HEK293 (cell line): ENCODE results near the gene LAG3.

ENCODE experiments used
- CTCF ChIA-PET: fragments of 350-600 bp; formaldehyde crosslinking; extraction: SDS; loops from one replicate; lab custom pipeline; 2021; ENCODE audit warnings: antibody characterized with exemption; lab: Yijun Ruan, JAX
- POLR2A ChIA-PET: fragments of 300-600 bp; formaldehyde crosslinking; extraction: SDS; loops from one replicate; lab custom pipeline; 2020; ENCODE audit warnings: antibody characterized with exemption, inconsistent platforms; lab: Yijun Ruan, JAX
- H3K27ac ChIP-seq: fragments of 200-500 bp; sonication (Bioruptor generic); 2 replicates; pipeline ENCODE4 v1.5.1; 2014; ENCODE audit warnings: low read depth, low read length, control low read depth, inconsistent platforms; ENCODE audit errors: extremely low read depth
- H3K36me3 ChIP-seq, 2 experiments: fragments of 200-500 bp in 1 of 2; sonication (Bioruptor generic) in 1 of 2; 1 replicate in 1 of 2; 2 replicates in 1 of 2; pipeline ENCODE4 v1.5.1; 2014 to 2017; ENCODE audit warnings: inconsistent platforms in 2 of 2, low read length in 2 of 2; ENCODE audit not compliant: control insufficient read depth in 2 of 2, insufficient read depth in 1 of 2
- H3K4me1 ChIP-seq: fragments of 200-500 bp; sonication (Bioruptor generic); 2 replicates; pipeline ENCODE4 v1.5.1; 2014; ENCODE audit warnings: mild to moderate bottlenecking, low read length, inconsistent platforms; ENCODE audit not compliant: control insufficient read depth, insufficient read depth
- H3K4me3 ChIP-seq: 2 replicates; pipeline ENCODE4 v1.5.1; 2011; ENCODE audit warnings: low read depth, mild to moderate bottlenecking, control low read depth, low read length, moderate library complexity
- H3K9me3 ChIP-seq: fragments of 200-500 bp; sonication (Bioruptor generic); 2 replicates; pipeline ENCODE4 v1.5.1; 2014; ENCODE audit warnings: low read depth, low read length, inconsistent platforms; ENCODE audit not compliant: control insufficient read depth, insufficient read depth
- GLI2 ChIP-seq: fragments of 450-650 bp; formaldehyde crosslinking; IDR thresholded peaks from 2 replicates; pipeline ENCODE4; 2017; ENCODE audit warnings: missing biosample characterization, missing genetic modification characterization, low read depth, borderline replicate concordance
- HOXC10 ChIP-seq: sonication (generic); formaldehyde crosslinking; IDR thresholded peaks from 2 replicates; pipeline ENCODE4 v1.8.1; 2023; ENCODE audit warnings: mild to moderate bottlenecking, missing genetic modification reagents
- HOXD13 ChIP-seq: sonication (generic); formaldehyde crosslinking; IDR thresholded peaks from 2 replicates; pipeline ENCODE4 v1.8.0; 2022; ENCODE audit warnings: missing genetic modification reagents, borderline replicate concordance
- KLF7 ChIP-seq: fragments of 450-650 bp; formaldehyde crosslinking; IDR thresholded peaks from 2 replicates; pipeline ENCODE4 v1.5.1; 2016; ENCODE audit warnings: missing biosample characterization, missing genetic modification characterization, borderline replicate concordance
- OSR2 ChIP-seq: fragments of 450-650 bp; formaldehyde crosslinking; IDR thresholded peaks from 2 replicates; pipeline ENCODE4 v1.5.1; 2016; ENCODE audit warnings: missing biosample characterization, missing genetic modification characterization
- PATZ1 ChIP-seq: fragments of 450-650 bp; formaldehyde crosslinking; IDR thresholded peaks from 2 replicates; pipeline ENCODE4 v1.5.1; 2016; ENCODE audit warnings: missing biosample characterization, missing genetic modification characterization
- PBX3 ChIP-seq: sonication (generic); formaldehyde crosslinking; IDR thresholded peaks from 2 replicates; pipeline ENCODE4 v1.8.1; 2022; ENCODE audit warnings: mild to moderate bottlenecking, moderate library complexity, missing genetic modification reagents
- SALL2 ChIP-seq: fragments of 450-650 bp; formaldehyde crosslinking; IDR thresholded peaks from 2 replicates; pipeline ENCODE4 v1.5.0; 2017; ENCODE audit warnings: missing biosample characterization, mild to moderate bottlenecking, missing genetic modification characterization, borderline replicate concordance
- YY2 ChIP-seq: fragments of 450-650 bp; formaldehyde crosslinking; IDR thresholded peaks from 2 replicates; pipeline ENCODE4 v1.5.1; 2016; ENCODE audit warnings: missing biosample characterization, missing genetic modification characterization
- ZBTB1 ChIP-seq: fragments of 450-650 bp; formaldehyde crosslinking; IDR thresholded peaks from 2 replicates; pipeline ENCODE4 v1.5.1; 2016; ENCODE audit warnings: missing biosample characterization, missing genetic modification characterization
- ZFP3 ChIP-seq: fragments of 450-650 bp; formaldehyde crosslinking; IDR thresholded peaks from 2 replicates; pipeline ENCODE4 v1.5.1; 2016; ENCODE audit warnings: low read depth, missing biosample characterization, missing genetic modification characterization
- ZNF114 ChIP-seq: fragments of 450-650 bp; formaldehyde crosslinking; IDR thresholded peaks from 2 replicates; pipeline ENCODE4 v1.5.0; 2017; ENCODE audit warnings: missing biosample characterization, missing genetic modification characterization
- ZNF138 ChIP-seq: fragments of 450-650 bp; formaldehyde crosslinking; IDR thresholded peaks from 2 replicates; pipeline ENCODE4 v1.5.1; 2016; ENCODE audit warnings: missing biosample characterization, missing genetic modification characterization, borderline replicate concordance
- ZNF202 ChIP-seq: fragments of 450-650 bp; formaldehyde crosslinking; IDR thresholded peaks from 2 replicates; pipeline ENCODE4 v1.5.1; 2016; ENCODE audit warnings: missing biosample characterization, missing genetic modification characterization, borderline replicate concordance
- ZNF214 ChIP-seq: fragments of 450-650 bp; formaldehyde crosslinking; IDR thresholded peaks from 2 replicates; pipeline ENCODE4 v1.5.1; 2017; ENCODE audit warnings: missing biosample characterization, mild to moderate bottlenecking, missing genetic modification characterization, borderline replicate concordance
- ZNF239 ChIP-seq: fragments of 450-650 bp; formaldehyde crosslinking; IDR thresholded peaks from 2 replicates; pipeline ENCODE4 v1.5.1; 2016; ENCODE audit warnings: missing biosample characterization, missing genetic modification characterization
- ZNF266 ChIP-seq: fragments of 450-650 bp; formaldehyde crosslinking; IDR thresholded peaks from 2 replicates; pipeline ENCODE4 v1.5.1; 2016; ENCODE audit warnings: missing biosample characterization, missing genetic modification characterization, low read depth
- ZNF335 ChIP-seq: fragments of 450-650 bp; formaldehyde crosslinking; conservative IDR thresholded peaks from 2 replicates; pipeline ENCODE4 v1.5.1; 2016; ENCODE audit warnings: missing biosample characterization, missing genetic modification characterization
- ZNF354C ChIP-seq: fragments of 450-650 bp; formaldehyde crosslinking; IDR thresholded peaks from 2 replicates; pipeline ENCODE4 v1.5.1; 2016; ENCODE audit warnings: missing biosample characterization, missing genetic modification characterization, low read depth, borderline replicate concordance
- ZNF366 ChIP-seq: fragments of 450-650 bp; formaldehyde crosslinking; conservative IDR thresholded peaks from 2 replicates; pipeline ENCODE4 v1.5.1; 2016; ENCODE audit warnings: missing biosample characterization, missing genetic modification characterization
- ZNF391 ChIP-seq: fragments of 450-650 bp; formaldehyde crosslinking; IDR thresholded peaks from 2 replicates; pipeline ENCODE4 v1.5.1; 2016; ENCODE audit warnings: low read depth, missing biosample characterization, missing genetic modification characterization, borderline replicate concordance
- ZNF423 ChIP-seq: fragments of 450-650 bp; formaldehyde crosslinking; IDR thresholded peaks from 2 replicates; pipeline ENCODE4 v1.5.1; 2016; ENCODE audit warnings: missing biosample characterization, missing genetic modification characterization
- ZNF473 ChIP-seq: fragments of 450-650 bp; formaldehyde crosslinking; IDR thresholded peaks from 2 replicates; pipeline ENCODE4 v1.5.1; 2017; ENCODE audit warnings: missing biosample characterization, missing genetic modification characterization
- ZNF501 ChIP-seq: fragments of 450-650 bp; formaldehyde crosslinking; IDR thresholded peaks from 2 replicates; pipeline ENCODE4 v1.5.1; 2016; ENCODE audit warnings: missing biosample characterization, missing genetic modification characterization
- ZNF510 ChIP-seq: fragments of 450-650 bp; formaldehyde crosslinking; IDR thresholded peaks from 2 replicates; pipeline ENCODE4 v1.5.1; 2018; ENCODE audit warnings: mild to moderate bottlenecking, missing genetic modification characterization, missing biosample characterization; ENCODE audit not compliant: insufficient replicate concordance
- ZNF600 ChIP-seq: fragments of 450-650 bp; formaldehyde crosslinking; IDR thresholded peaks from 2 replicates; pipeline ENCODE4 v1.5.1; 2016; ENCODE audit warnings: missing biosample characterization, missing genetic modification characterization
- ZNF610 ChIP-seq: fragments of 450-650 bp; formaldehyde crosslinking; IDR thresholded peaks from 2 replicates; pipeline ENCODE4 v1.5.1; 2016; ENCODE audit warnings: missing biosample characterization, missing genetic modification characterization, borderline replicate concordance
- ZNF701 ChIP-seq: fragments of 450-650 bp; formaldehyde crosslinking; IDR thresholded peaks from 2 replicates; pipeline ENCODE4 v1.5.1; 2016; ENCODE audit warnings: missing biosample characterization, missing genetic modification characterization
- ZNF777 ChIP-seq: fragments of 450-650 bp; formaldehyde crosslinking; IDR thresholded peaks from 2 replicates; pipeline ENCODE4 v1.5.1; 2017; ENCODE audit warnings: missing biosample characterization, missing genetic modification characterization, borderline replicate concordance
- ZNF785 ChIP-seq: fragments of 450-650 bp; formaldehyde crosslinking; IDR thresholded peaks from 2 replicates; pipeline ENCODE4 v1.5.1; 2016; ENCODE audit warnings: missing biosample characterization, missing genetic modification characterization
- ZNF791 ChIP-seq: fragments of 450-650 bp; formaldehyde crosslinking; IDR thresholded peaks from 2 replicates; pipeline ENCODE4 v1.5.1; 2016; ENCODE audit warnings: missing biosample characterization, missing genetic modification characterization
- ZNF837 ChIP-seq: fragments of 450-650 bp; formaldehyde crosslinking; IDR thresholded peaks from 2 replicates; pipeline ENCODE4 v1.5.1; 2016; ENCODE audit warnings: missing biosample characterization, missing genetic modification characterization
- ZNF843 ChIP-seq: fragments of 450-650 bp; formaldehyde crosslinking; IDR thresholded peaks from 2 replicates; pipeline ENCODE4 v1.5.1; 2016; ENCODE audit warnings: missing biosample characterization, missing genetic modification characterization
- ZSCAN30 ChIP-seq: fragments of 450-650 bp; IDR thresholded peaks from 2 replicates; pipeline ENCODE4 v1.5.1; 2018; ENCODE audit warnings: missing biosample characterization, mild to moderate bottlenecking, missing genetic modification characterization, moderate library complexity

Gene LAG3

DNA sequence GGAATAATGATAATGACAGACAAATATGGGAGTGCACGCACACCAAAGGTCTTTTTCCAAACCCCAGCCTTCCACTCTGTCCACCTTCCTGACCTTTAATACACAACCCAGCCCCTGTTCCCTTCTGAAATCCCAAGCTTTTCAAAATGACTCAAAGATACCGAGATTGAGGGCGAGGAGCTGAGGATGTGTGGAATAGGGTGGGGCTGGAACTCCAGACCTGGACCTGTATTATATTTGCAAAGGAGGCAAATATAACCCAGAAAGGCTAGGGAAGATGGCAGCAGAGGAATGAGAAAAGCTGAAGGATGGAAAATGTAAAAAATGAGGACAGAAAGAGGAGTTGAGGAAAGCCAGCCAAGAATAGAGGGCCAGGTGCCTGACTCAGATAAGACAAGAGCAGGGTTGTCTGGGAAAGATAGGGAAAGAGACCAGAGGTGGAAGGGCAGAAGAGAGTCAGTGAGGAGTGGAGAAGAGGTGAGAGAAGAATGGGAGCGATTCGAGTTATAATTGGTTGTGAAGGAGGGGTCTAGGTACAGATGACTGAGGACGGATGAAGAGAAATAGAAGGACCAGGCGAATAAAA, 7.2 kb upstream of the LAG3 start (continued):
- TF ChIP-seq PATZ1 (tag by site-specific recombination) (peak; percentile 18; the same call in 1 of the 2 replicates), ZNF473 (tag by site-specific recombination) (no peak), SALL2 (tag by site-specific recombination) (no peak), ZNF791 (tag by site-specific recombination) (no peak), ZFP3 (tag by site-specific recombination) (no peak), ZNF214 (no peak), ZNF366 (tag by site-specific recombination) (peak; percentile 95), ZNF510 (tag by site-specific recombination) (no peak)

GRCh38 chr12:6765634-6766581, 6.4 kb upstream of the LAG3 start, which contains the start of gene PTMS:
PTMS (plus strand) TSS chr12:6766363; CDS start chr12:6766706, 343 bp downstream.
- Histone ChIP-seq H3K4me1 (peaks cover 34% of the 10 kb centered on the region), H3K27ac (peak within 1 kb of the TSS; percentile 92), H3K4me3 (peak within 1 kb of the TSS; percentile 77), H3K36me3 (peaks cover 11 to 15% of the 10 kb centered on the region in 2 experiments; a peak in 2 of 3 replicates), H3K9me3 (no peaks in the 10 kb centered on the region)
- CTCF ChIA-PET = interaction anchor here (0.5 to 7.8 kb wide), 20 partner anchors 8 to 589 kb away, joined by 3 to 140 read pairs (median 3); partner anchors contain the start of genes COPS7A, MLF2 and VAMP1
- POLR2A ChIA-PET = interaction anchor here (0.6 to 3.9 kb wide), 33 partner anchors 8 to 250 kb away, joined by 3 to 79 read pairs (median 5); partner anchors contain the start of genes C12orf57, CDCA3, COPS7A and GAPDH
- peak; percentile 96 for TF ChIP-seq KLF7 (tag by site-specific recombination)
- peak; percentile 26; the same call in 1 of the 2 replicates for TF ChIP-seq ZBTB1 (tag by site-specific recombination)
- peak; percentile 55 for TF ChIP-seq ZNF600 (tag by site-specific recombination)
- TF ChIP-seq HOXD13 (CRISPR knock-in tag) = no peak
- peak; percentile 64; the same call in 1 of the 2 replicates for TF ChIP-seq OSR2 (tag by site-specific recombination)
- 0 out of 2 replicates have a peak, but pooled peaks have one; percentile 13 for TF ChIP-seq ZSCAN30 (tag by site-specific recombination)
- TF ChIP-seq ZNF610 (tag by site-specific recombination) = no peak
- no peak for TF ChIP-seq GLI2 (tag by site-specific recombination)
- no peak for TF ChIP-seq ZNF239
- no peak for TF ChIP-seq ZNF777
- TF ChIP-seq ZNF138 = no peak
- TF ChIP-seq ZNF335 = peak; percentile 66; the same call in 1 of the 2 replicates
- TF ChIP-seq HOXC10 (CRISPR knock-in tag) = no peak
- TF ChIP-seq ZNF354C (tag by site-specific recombination) = no peak
- no peak for TF ChIP-seq ZNF266 (tag by site-specific recombination)
- peak; percentile 78 for TF ChIP-seq ZNF843 (tag by site-specific recombination)
- TF ChIP-seq ZNF501 = peak; percentile 84
- TF ChIP-seq ZNF202 (tag by site-specific recombination) = no peak
- peak; percentile 77; the same call in 1 of the 2 replicates for TF ChIP-seq PBX3 (CRISPR knock-in tag)
- 0 out of 2 replicates have a peak, but pooled peaks have one; percentile 24 for TF ChIP-seq ZNF391
- no peak for TF ChIP-seq ZNF114 (tag by site-specific recombination)
- no peak; the same call in 1 of the 2 replicates for TF ChIP-seq ZNF785 (tag by site-specific recombination)
- no peak for TF ChIP-seq YY2 (tag by site-specific recombination)
- TF ChIP-seq ZNF423 (tag by site-specific recombination) = no peak
- TF ChIP-seq ZNF837 (tag by site-specific recombination) = no peak
- no peak for TF ChIP-seq ZNF701 (tag by site-specific recombination)
